ENCODE results near the gene IL1RAPL2. TPM values are rescaled to one million over a fixed set of nuclear protein-coding genes. Genes with fewer than 3 reads are reported as not detected.

IL1RAPL2 gene
- total and polyA plus RNA-seq, 10 of the 15 experiments (the other 5 are each of a cell fraction or from before 2014, with no cell fraction given) = 0.19 TPM; not detected in 9

DNA sequence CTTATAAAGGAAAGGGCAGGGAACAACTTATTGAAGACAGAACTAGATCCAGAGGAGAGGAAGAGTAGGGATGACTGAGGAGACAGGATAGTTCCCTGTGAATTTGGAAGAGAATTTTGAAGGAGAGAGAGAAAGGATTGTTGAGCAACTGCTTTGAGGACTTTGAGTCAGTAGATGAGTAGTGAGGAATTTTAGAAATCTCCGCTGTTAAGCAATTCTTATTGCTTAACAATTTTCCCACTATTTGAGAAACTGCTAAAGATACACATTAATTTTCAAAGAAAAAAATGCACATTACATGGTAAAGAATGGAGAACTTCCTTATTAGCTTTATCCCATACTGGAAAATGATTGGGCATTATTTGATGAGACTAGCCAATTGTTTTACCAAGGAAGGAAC, 1140.0 kb downstream of the IL1RAPL2 start:
- Histone ChIP-seq H3K4me2 (ENCODE audit: control insufficient read depth, insufficient read depth) (no peak overlapping the region), H3K36me3 (ENCODE audit: control insufficient read depth in 2 of 2, insufficient read depth in 2 of 2, low read length in 1 of 2) (no peaks in the 10 kb centered on the region), H4K20me1 (ENCODE audit: control insufficient read depth, insufficient read depth) (no peaks in the 10 kb centered on the region), H2AFZ (ENCODE audit: control insufficient read depth, low read depth, low read length) (no peak overlapping the region), H3K27me3 (replicated peaks in 1 of 2; ENCODE audit: control insufficient read depth in 2 of 2, insufficient read depth in 2 of 2, low read length in 1 of 2) (no peaks in the 10 kb centered on the region), H3K9me3 (replicated peaks; ENCODE audit: control insufficient read depth, insufficient read depth, low read length) (no peaks in the 10 kb centered on the region), H3K79me2 (ENCODE audit: control insufficient read depth, insufficient read depth, low read length) (no peaks in the 10 kb centered on the region), H3K27ac (ENCODE audit: control insufficient read depth, insufficient read depth) (no peak overlapping the region), H3K4me1 (ENCODE audit: control insufficient read depth, insufficient read depth, low read length) (no peaks in the 10 kb centered on the region), H3K9ac (ENCODE audit: control insufficient read depth, insufficient read depth, low read length) (no peak overlapping the region), H3K4me3 (no peak overlapping the region)
- intact Hi-C loops (cut with micrococcal nuclease; ENCODE audit: unreplicated experiment) (no loop called here), in situ Hi-C loops (cut with MboI) (no loop called here)
- DNase-seq (ENCODE audit: low read depth, low spot score) (no peak), FAIRE-seq (no peak), ATAC-seq (no peak)
- TF ChIP-seq RBBP5 (conservative IDR thresholded peaks at IDR 0.05) (no peak), NRF1 (conservative IDR thresholded peaks at IDR 0.05; ENCODE audit: low read depth, low read length) (no peak), BACH1 (IDR thresholded peaks at IDR 0.05; ENCODE audit: borderline replicate concordance) (no peak), SREBF1 (IDR thresholded peaks at IDR 0.05; ENCODE audit: low read length) (no peak), IKZF1 (conservative IDR thresholded peaks at IDR 0.05) (no peak)
- TF ChIP-seq, protein P1, sequence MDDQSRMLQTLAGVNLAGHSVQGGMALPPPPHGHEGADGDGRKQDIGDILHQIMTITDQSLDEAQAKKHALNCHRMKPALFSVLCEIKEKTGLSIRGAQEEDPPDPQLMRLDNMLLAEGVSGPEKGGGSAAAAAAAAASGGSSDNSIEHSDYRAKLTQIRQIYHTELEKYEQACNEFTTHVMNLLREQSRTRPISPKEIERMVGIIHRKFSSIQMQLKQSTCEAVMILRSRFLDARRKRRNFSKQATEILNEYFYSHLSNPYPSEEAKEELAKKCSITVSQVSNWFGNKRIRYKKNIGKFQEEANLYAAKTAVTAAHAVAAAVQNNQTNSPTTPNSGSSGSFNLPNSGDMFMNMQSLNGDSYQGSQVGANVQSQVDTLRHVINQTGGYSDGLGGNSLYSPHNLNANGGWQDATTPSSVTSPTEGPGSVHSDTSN (IDR thresholded peaks at IDR 0.05; ENCODE audit: insufficient replicate concordance, low read depth, low read length) = no peak
- ChIA-PET RAD21 (ENCODE audit: unreplicated experiment) (no interaction called here), SMC1A (ENCODE audit: uncharacterized antibody, unreplicated experiment) (no interaction called here), POLR2A (no interaction called here), CTCF (no interaction called here)
- no TSS peak for BruUV-seq (replicated peaks)
- WGBS (ENCODE audit: insufficient coverage, insufficient replicate concordance, low lambda C conversion rate, missing lambda C conversion rate) = 43% methylated on average over 1 of the region's 1 CpG

DNA sequence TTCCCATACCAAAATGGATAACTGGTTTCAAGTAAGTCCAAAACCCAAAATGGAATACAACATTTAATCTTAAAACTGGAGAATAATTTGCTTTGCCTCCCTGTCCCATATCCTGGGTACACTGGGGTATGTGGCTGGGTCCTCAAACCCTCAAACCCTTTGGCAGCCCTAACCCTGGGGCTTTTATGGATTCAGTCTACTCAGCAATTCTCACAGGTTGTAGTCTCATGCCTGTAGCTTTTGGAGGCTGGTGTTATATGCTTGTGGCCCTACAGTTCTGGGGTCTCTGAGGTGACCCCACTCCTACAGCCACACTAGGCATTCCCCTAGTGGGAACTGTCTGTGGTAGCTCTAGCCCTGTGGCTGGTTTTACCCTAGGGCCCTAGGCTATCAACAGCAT, 1145.8 kb downstream of the IL1RAPL2 start:
- H3K36me3 ChIP-seq (ENCODE audit: control insufficient read depth in 2 of 2, insufficient read depth in 2 of 2, low read length in 1 of 2) = no peaks in the 10 kb centered on the region
- BruUV-seq (replicated peaks) = no TSS peak
- CTCF ChIA-PET = no interaction called here
- FAIRE-seq = no peak
- no peak for DNase-seq (ENCODE audit: low read depth, low spot score)
- SMC1A ChIA-PET (ENCODE audit: uncharacterized antibody, unreplicated experiment) = no interaction called here
- POLR2A ChIA-PET = no interaction called here
- H2AFZ ChIP-seq (ENCODE audit: control insufficient read depth, low read depth, low read length) = no peak overlapping the region
- no peak for ATAC-seq
- H4K20me1 ChIP-seq (ENCODE audit: control insufficient read depth, insufficient read depth) = no peaks in the 10 kb centered on the region
- no peak overlapping the region for H3K4me3 ChIP-seq
- H3K79me2 ChIP-seq (ENCODE audit: control insufficient read depth, insufficient read depth, low read length) = no peaks in the 10 kb centered on the region
- RAD21 ChIA-PET (ENCODE audit: unreplicated experiment) = no interaction called here
- H3K4me2 ChIP-seq (ENCODE audit: control insufficient read depth, insufficient read depth) = no peak overlapping the region
- intact Hi-C loops (cut with micrococcal nuclease; ENCODE audit: unreplicated experiment) = no loop called here
- H3K27ac ChIP-seq (ENCODE audit: control insufficient read depth, insufficient read depth) = no peak overlapping the region
- in situ Hi-C loops (cut with MboI) = no loop called here
- H3K27me3 ChIP-seq (replicated peaks in 1 of 2; ENCODE audit: control insufficient read depth in 2 of 2, insufficient read depth in 2 of 2, low read length in 1 of 2) = no peaks in the 10 kb centered on the region
- H3K4me1 ChIP-seq (ENCODE audit: control insufficient read depth, insufficient read depth, low read length) = no peaks in the 10 kb centered on the region
- H3K9ac ChIP-seq (ENCODE audit: control insufficient read depth, insufficient read depth, low read length) = no peak overlapping the region
- no peaks in the 10 kb centered on the region for H3K9me3 ChIP-seq (replicated peaks; ENCODE audit: control insufficient read depth, insufficient read depth, low read length)
- TF ChIP-seq RB1 (IDR thresholded peaks at IDR 0.05; ENCODE audit: borderline replicate concordance) = no peak
- no peak for TF ChIP-seq CBX3 (IDR thresholded peaks at IDR 0.05; ENCODE audit: borderline replicate concordance, low read depth)
- no peak for TF ChIP-seq MYB (IDR thresholded peaks at IDR 0.05; ENCODE audit: borderline replicate concordance, low read depth, low read length)
- TF ChIP-seq MTA3 (IDR thresholded peaks at IDR 0.05; ENCODE audit: borderline replicate concordance, low read length) = no peak
- no peak for TF ChIP-seq BMI1 (IDR thresholded peaks at IDR 0.05; ENCODE audit: borderline replicate concordance)
- no peak for TF ChIP-seq POLR2AphosphoS5 (IDR thresholded peaks at IDR 0.05; ENCODE audit: low read length)
- TF ChIP-seq PAX5 (IDR thresholded peaks at IDR 0.05; ENCODE audit: borderline replicate concordance, low read depth, low read length) = no peak
- TF ChIP-seq TBL1XR1 (IDR thresholded peaks at IDR 0.05; ENCODE audit: low read depth, low read length) = no peak
- TF ChIP-seq, protein P2, sequence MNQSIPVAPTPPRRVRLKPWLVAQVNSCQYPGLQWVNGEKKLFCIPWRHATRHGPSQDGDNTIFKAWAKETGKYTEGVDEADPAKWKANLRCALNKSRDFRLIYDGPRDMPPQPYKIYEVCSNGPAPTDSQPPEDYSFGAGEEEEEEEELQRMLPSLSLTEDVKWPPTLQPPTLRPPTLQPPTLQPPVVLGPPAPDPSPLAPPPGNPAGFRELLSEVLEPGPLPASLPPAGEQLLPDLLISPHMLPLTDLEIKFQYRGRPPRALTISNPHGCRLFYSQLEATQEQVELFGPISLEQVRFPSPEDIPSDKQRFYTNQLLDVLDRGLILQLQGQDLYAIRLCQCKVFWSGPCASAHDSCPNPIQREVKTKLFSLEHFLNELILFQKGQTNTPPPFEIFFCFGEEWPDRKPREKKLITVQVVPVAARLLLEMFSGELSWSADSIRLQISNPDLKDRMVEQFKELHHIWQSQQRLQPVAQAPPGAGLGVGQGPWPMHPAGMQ (IDR thresholded peaks at IDR 0.05; ENCODE audit: borderline replicate concordance) = no peak
- no peak for TF ChIP-seq SMAD5 (IDR thresholded peaks at IDR 0.05; ENCODE audit: low read depth)
- TF ChIP-seq, protein P3, sequence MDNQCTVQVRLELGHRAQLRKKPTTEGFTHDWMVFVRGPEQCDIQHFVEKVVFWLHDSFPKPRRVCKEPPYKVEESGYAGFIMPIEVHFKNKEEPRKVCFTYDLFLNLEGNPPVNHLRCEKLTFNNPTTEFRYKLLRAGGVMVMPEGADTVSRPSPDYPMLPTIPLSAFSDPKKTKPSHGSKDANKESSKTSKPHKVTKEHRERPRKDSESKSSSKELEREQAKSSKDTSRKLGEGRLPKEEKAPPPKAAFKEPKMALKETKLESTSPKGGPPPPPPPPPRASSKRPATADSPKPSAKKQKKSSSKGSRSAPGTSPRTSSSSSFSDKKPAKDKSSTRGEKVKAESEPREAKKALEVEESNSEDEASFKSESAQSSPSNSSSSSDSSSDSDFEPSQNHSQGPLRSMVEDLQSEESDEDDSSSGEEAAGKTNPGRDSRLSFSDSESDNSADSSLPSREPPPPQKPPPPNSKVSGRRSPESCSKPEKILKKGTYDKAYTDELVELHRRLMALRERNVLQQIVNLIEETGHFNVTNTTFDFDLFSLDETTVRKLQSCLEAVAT (IDR thresholded peaks at IDR 0.05) = no peak
- TF ChIP-seq MYC (IDR thresholded peaks at IDR 0.05; ENCODE audit: insufficient read depth, insufficient read length, insufficient replicate concordance, low read length, severe bottlenecking) = no peak
